Endothelial cell (in vitro differentiated cells): ENCODE measurements around the gene ARHGAP44. TPM values are rescaled to one million over a fixed set of nuclear protein-coding genes. Genes with fewer than 3 reads are reported as not detected.

Experiments used
- DNase-seq: peaks from one replicate; pipeline ENCODE4 v3.0.0; 2021; ENCODE audit warnings: low spot score
- H3K27ac Mint-ChIP-seq: one replicate; pipeline ENCODE4 v1.8.0; 2021; ENCODE audit warnings: mixed read lengths, inconsistent platforms; ENCODE audit not compliant: unreplicated experiment
- H3K27me3 Mint-ChIP-seq: one replicate; pipeline ENCODE4 v1.8.0; 2021; ENCODE audit warnings: mild to moderate bottlenecking, moderate library complexity, mixed read lengths, inconsistent platforms; ENCODE audit not compliant: unreplicated experiment
- H3K36me3 Mint-ChIP-seq: one replicate; pipeline ENCODE4 v1.8.0; 2021; ENCODE audit warnings: mild to moderate bottlenecking, low read depth, mixed read lengths, inconsistent platforms; ENCODE audit not compliant: unreplicated experiment
- H3K4me1 Mint-ChIP-seq: one replicate; pipeline ENCODE4 v1.8.0; 2021; ENCODE audit warnings: mild to moderate bottlenecking, mixed read lengths, inconsistent platforms; ENCODE audit not compliant: unreplicated experiment
- H3K4me3 Mint-ChIP-seq: one replicate; pipeline ENCODE4 v1.8.0; 2021; ENCODE audit warnings: mild to moderate bottlenecking, mixed read lengths, inconsistent platforms; ENCODE audit not compliant: unreplicated experiment
- H3K9me3 Mint-ChIP-seq: one replicate; pipeline ENCODE4 v1.8.0; 2021; ENCODE audit warnings: mixed read lengths, inconsistent platforms; ENCODE audit not compliant: unreplicated experiment
- total RNA-seq: library from RNA; stranded (reverse); fragmentation: NEBNext Ultra II Directional; extraction: Animal tissue kit (Norgen Biotek cat#: 25700); gene quantifications from one replicate; pipeline ENCODE4 v1.2.1, GENCODE V29; 2021; ENCODE audit not compliant: unreplicated experiment
- TF ChIP-seq, protein P1 (sequence below): fragments of 200-600 bp; sonication (generic); IDR thresholded peaks from one replicate; pipeline ENCODE4 v1.5.0; 2021; ENCODE audit warnings: antibody characterized with exemption; ENCODE audit not compliant: unreplicated experiment

Gene ARHGAP44
- total RNA-seq, 1 donor from 2014 or later = 11.5 TPM

DNA sequence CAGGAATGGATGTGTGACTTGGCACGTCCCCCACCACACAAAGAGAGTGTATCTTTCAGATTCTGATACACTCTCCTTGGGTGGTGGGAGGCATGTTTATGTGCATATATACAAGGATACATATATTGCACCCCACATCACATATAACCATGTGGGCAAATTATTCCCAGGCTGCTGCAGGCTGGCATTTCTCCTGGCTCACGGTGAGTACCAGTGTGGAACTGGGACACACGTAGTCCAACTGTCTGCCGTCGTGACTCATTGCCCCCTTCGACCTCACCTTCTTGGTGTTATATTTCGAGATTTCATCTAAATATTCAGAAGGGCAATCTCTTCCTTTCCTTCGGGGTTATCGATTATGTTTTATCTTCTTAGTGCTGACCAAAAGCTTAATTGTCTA, 24.4 kb downstream of the ARHGAP44 start:
- Mint-ChIP-seq H3K27ac (no peak overlapping the region), H3K4me3 (no peak overlapping the region), H3K36me3 (peaks cover 13% of the 10 kb centered on the region), H3K4me1 (no peaks in the 10 kb centered on the region), H3K27me3 (no peaks in the 10 kb centered on the region), H3K9me3 (no peaks in the 10 kb centered on the region)
- TF ChIP-seq, protein P1, sequence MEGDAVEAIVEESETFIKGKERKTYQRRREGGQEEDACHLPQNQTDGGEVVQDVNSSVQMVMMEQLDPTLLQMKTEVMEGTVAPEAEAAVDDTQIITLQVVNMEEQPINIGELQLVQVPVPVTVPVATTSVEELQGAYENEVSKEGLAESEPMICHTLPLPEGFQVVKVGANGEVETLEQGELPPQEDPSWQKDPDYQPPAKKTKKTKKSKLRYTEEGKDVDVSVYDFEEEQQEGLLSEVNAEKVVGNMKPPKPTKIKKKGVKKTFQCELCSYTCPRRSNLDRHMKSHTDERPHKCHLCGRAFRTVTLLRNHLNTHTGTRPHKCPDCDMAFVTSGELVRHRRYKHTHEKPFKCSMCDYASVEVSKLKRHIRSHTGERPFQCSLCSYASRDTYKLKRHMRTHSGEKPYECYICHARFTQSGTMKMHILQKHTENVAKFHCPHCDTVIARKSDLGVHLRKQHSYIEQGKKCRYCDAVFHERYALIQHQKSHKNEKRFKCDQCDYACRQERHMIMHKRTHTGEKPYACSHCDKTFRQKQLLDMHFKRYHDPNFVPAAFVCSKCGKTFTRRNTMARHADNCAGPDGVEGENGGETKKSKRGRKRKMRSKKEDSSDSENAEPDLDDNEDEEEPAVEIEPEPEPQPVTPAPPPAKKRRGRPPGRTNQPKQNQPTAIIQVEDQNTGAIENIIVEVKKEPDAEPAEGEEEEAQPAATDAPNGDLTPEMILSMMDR = no peak
- DNase-seq = no peak

DNA sequence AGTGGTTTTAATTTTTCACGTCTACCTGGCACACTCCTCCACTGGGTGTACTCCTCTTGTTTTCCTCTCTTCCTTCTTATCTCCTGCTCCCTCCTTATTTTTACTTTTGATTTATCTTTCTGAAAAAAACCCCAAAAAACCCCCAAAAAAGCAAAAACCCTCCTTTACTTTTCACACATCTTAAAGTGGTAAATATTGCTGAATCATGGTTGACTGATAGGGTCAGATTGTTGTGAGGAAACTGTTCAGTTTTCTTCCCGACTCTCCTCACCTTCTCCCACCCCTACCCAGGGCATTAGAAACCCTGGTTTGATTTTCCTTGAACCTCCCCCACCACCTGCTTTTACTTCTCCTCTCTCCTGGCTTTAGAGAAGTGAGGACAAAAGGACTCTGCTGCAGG, 25.4 kb downstream of the ARHGAP44 start:
- no peak overlapping the region for H3K27ac Mint-ChIP-seq
- TF ChIP-seq, protein P1 = no peak
- H3K27me3 Mint-ChIP-seq = no peaks in the 10 kb centered on the region
- no peak for DNase-seq
- H3K9me3 Mint-ChIP-seq = no peaks in the 10 kb centered on the region
- H3K4me3 Mint-ChIP-seq = no peak overlapping the region
- H3K4me1 Mint-ChIP-seq = no peaks in the 10 kb centered on the region
- H3K36me3 Mint-ChIP-seq = peaks cover 3% of the 10 kb centered on the region

DNA sequence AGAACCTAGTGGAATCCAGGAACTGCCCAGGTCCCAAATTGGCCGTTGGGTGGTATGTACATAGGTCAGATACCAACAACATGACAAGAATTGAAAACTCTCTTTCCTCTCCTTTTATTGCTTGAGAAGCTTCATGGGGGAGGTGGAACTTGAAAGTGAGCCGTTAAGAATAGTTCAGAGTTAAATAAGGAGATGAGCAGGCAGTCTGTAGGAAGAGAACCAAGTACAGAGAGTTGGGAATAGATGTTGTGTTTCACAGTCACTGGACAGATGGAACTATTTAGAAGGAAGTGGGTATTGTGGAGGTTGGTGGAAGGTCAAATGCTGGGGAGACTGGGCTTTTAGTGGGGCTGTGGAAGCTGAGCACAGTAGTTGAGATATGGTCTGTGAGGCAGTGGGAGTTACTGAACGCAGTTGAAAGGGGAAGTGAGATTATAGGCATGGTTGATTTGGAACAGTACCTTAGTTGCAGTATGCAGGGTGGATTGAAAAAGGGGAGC, 26.4 kb downstream of the ARHGAP44 start:
- Mint-ChIP-seq H3K27me3 (no peaks in the 10 kb centered on the region), H3K9me3 (no peaks in the 10 kb centered on the region), H3K4me3 (no peak overlapping the region), H3K27ac (no peak overlapping the region), H3K36me3 (no peaks in the 10 kb centered on the region), H3K4me1 (no peaks in the 10 kb centered on the region)
- TF ChIP-seq, protein P1 = no peak
- no peak for DNase-seq

DNA sequence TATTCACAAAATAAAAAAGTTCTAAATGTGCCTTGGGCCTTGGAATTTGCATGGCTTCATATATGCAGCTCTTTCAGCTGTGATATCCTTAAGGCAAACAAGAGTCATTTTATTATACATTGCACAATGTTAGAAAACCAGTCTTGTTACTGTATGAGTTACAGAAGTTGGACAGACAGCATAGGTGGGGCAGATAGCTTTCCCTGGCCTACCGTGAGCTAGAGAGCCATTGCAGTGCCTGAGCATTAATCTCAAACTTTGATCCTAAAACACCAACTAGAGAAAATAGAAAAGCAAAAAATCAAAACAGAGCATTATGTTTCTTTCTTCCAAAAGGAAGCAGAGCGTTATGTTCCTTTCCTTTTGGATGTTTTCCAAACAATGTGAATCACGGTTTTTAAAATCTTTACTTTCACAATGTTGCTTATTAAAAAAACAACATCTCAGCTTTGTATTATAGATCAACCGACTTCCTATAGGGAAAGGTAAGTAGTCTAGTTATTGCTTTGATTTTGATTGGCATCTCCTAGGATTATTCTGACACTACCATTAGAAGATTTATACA, 32.2 kb downstream of the ARHGAP44 start:
- peaks cover 4% of the 10 kb centered on the region for H3K27me3 Mint-ChIP-seq
- H3K4me3 Mint-ChIP-seq = no peak overlapping the region
- no peaks in the 10 kb centered on the region for H3K4me1 Mint-ChIP-seq
- no peaks in the 10 kb centered on the region for H3K36me3 Mint-ChIP-seq
- no peak for DNase-seq
- H3K9me3 Mint-ChIP-seq = no peaks in the 10 kb centered on the region
- H3K27ac Mint-ChIP-seq = no peak overlapping the region
- TF ChIP-seq, protein P1 = no peak

DNA sequence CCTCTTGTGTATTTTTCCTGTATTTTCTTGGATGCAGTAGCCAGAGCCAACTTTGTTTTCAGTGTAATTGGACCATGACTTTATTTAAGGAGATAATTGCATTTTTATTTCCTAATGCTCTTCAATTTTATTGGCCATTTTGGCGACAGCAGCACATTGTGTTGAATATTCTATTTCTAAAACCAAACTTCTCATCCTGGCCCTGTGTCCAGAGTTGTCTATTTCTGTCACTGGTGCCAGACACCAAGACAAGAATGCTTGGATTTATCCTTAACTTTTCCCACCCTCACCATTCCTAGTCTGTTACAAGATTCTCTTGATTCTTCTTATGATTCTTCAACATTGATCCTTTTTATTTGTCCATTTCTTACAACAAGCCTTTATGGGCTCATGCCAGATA, 37.1 kb downstream of the ARHGAP44 start:
- H3K27ac Mint-ChIP-seq = no peak overlapping the region
- no peak for DNase-seq
- no peaks in the 10 kb centered on the region for H3K9me3 Mint-ChIP-seq
- no peak overlapping the region for H3K4me3 Mint-ChIP-seq
- no peaks in the 10 kb centered on the region for H3K4me1 Mint-ChIP-seq
- peaks cover 4% of the 10 kb centered on the region for H3K27me3 Mint-ChIP-seq
- H3K36me3 Mint-ChIP-seq = peaks cover 10% of the 10 kb centered on the region
- TF ChIP-seq, protein P1 = no peak
